Vagina (tissue), 2 donors: ENCODE data around the gene JADE2. TPM values are rescaled to one million over a fixed set of nuclear protein-coding genes. Genes with fewer than 3 reads are reported as not detected.

Experiments
- DNase-seq, 2 donors: peaks; one replicate each; pipeline ENCODE4 v3.0.0-alpha.2; 2017; ENCODE audit errors: extremely low spot score in 2 of 2
- H3K27ac ChIP-seq: fragments of 200-600 bp; sonication (generic); one replicate; pipeline ENCODE4 v1.5.1; 2019
- H3K27me3 ChIP-seq: fragments of 200-600 bp; sonication (generic); one replicate; pipeline ENCODE4 v1.5.1; 2019
- H3K36me3 ChIP-seq, 2 donors: fragments of 200-600 bp; sonication (generic); one replicate each; pipeline ENCODE4 v1.5.1; 2017 to 2019
- H3K4me1 ChIP-seq: fragments of 200-600 bp; sonication (generic); one replicate; pipeline ENCODE4 v1.5.1; 2019
- H3K4me3 ChIP-seq, 2 donors: fragments of 200-600 bp; sonication (generic); 1 replicate in 1 of 2; 2 replicates in 1 of 2; pipeline ENCODE4 v1.5.1; 2016 to 2019
- H3K9me3 ChIP-seq: fragments of 200-600 bp; sonication (generic); one replicate; pipeline ENCODE4 v1.5.1; 2019
- CTCF ChIP-seq, 3 experiments: fragments of 450-650 bp in 2 of 3; fragments of 200-600 bp in 1 of 3; sonication (generic) in 1 of 3; IDR thresholded peaks; one replicate each; pipeline ENCODE4 v1.5.1; 2017 to 2019; ENCODE audit warnings: antibody characterized with exemption in 3 of 3, mild to moderate bottlenecking in 2 of 3, moderate library complexity in 2 of 3
- POLR2A ChIP-seq, 2 donors: fragments of 450-650 bp; IDR thresholded peaks; one replicate each; pipeline ENCODE4 v1.6.1; 2017; ENCODE audit warnings: antibody characterized with exemption in 2 of 2, mild to moderate bottlenecking in 2 of 2, moderate library complexity in 2 of 2
- POLR2AphosphoS5 ChIP-seq, 2 donors: sonication (generic); formaldehyde crosslinking; IDR thresholded peaks; one replicate each; pipeline ENCODE4 v1.9.0; 2017; ENCODE audit warnings: antibody characterized with exemption in 2 of 2, mild to moderate bottlenecking in 2 of 2, low read depth in 1 of 2; ENCODE audit not compliant: insufficient read depth in 1 of 2
- intact Hi-C: fragments of 100-400 bp; cut with DNase I; formaldehyde crosslinking; loops from one replicate; pipeline ENCODE4 v1.15.1; 2023
- total RNA-seq: library from RNA; depleted of rRNA; stranded (reverse); fragments of >200 nt; gene quantifications from one replicate; pipeline ENCODE4 v1.2.3, GENCODE V29; 2016

JADE2 gene
- total RNA-seq, 1 donor from 2014 or later: 35.4 TPM

- intact Hi-C loops: loop anchor here (5.0 kb wide), 2 partner anchors 48 to 163 kb away; partner anchors contain the start of genes CDKN2AIPNL and JADE2
- H3K36me3 ChIP-seq: peaks cover 3 to 81% of the 10 kb centered on the region in 2 donors
- no peaks in the 10 kb centered on the region for H3K27me3 ChIP-seq
- H3K27ac ChIP-seq: no peak overlapping the region
- no peak for DNase-seq
- TF ChIP-seq POLR2AphosphoS5 (IDR thresholded peaks at IDR 0.05; ENCODE audit: insufficient read depth in 1 of 2, low read depth in 1 of 2) (no peak), POLR2A (IDR thresholded peaks at IDR 0.05) (no peak), CTCF (IDR thresholded peaks at IDR 0.05) (no peak)
- H3K4me1 ChIP-seq: peaks cover 25% of the 10 kb centered on the region
- no peak overlapping the region for H3K4me3 ChIP-seq
- no peaks in the 10 kb centered on the region for H3K9me3 ChIP-seq
Measured at GRCh38 chr5:134575316-134575715, 49.8 kb downstream of the JADE2 start.

GRCh38 chr5:134576386-134577021 lies 51.0 kb downstream of the JADE2 start:
- Histone ChIP-seq H3K4me3 (no peak overlapping the region), H3K27me3 (no peaks in the 10 kb centered on the region), H3K36me3 (peaks cover 3 to 73% of the 10 kb centered on the region in 2 donors), H3K27ac (no peak overlapping the region), H3K4me1 (peaks cover 19% of the 10 kb centered on the region), H3K9me3 (no peaks in the 10 kb centered on the region)
- DNase-seq: no peak
- TF ChIP-seq POLR2AphosphoS5 (IDR thresholded peaks at IDR 0.05; ENCODE audit: insufficient read depth in 1 of 2, low read depth in 1 of 2) (no peak), POLR2A (IDR thresholded peaks at IDR 0.05) (no peak), CTCF (IDR thresholded peaks at IDR 0.05) (no peak)
- intact Hi-C loops: loop anchor here (5.0 kb wide), 2 partner anchors 49 to 164 kb away; partner anchors contain the start of genes CDKN2AIPNL and JADE2

DNA sequence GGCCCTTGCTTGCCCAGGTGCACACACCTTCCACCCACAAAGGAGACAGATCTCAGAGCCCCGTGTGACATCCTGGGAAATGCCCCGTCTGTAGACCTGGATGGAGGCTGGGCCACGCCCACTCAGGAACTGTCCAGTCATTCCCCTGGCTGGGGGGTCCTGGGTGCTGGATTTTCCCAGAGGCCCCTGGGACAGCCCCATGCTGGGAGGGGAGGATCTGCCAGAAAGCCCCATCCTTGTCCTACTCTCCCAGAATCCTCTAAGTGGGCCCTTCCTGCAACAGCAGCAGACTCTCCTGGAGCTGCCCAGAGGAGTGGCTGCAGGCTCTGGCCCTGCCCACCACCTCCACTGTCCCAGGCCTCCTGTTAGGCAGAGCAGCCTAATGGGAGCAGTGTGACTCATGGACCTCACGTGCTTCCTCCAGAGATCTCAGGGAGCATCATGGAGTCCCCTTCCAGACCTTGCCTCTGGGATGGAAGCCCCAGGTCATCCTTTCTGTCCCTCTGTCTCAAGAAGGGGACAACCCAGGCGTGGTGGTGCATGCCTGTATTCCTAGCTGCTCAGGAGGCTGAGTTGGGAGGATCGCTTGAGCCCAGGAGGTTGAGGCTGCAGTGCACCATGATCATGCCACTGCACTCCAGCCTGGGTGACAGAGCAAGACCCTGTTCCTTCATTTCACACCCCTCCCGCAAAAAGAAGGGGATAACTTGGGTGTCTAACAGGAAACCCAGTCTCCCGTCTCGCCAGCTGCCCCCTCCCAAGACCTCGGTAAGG lies 51.7 kb downstream of the JADE2 start:
- Histone ChIP-seq H3K4me3 (no peak overlapping the region), H3K27ac (no peak overlapping the region), H3K9me3 (no peaks in the 10 kb centered on the region), H3K27me3 (no peaks in the 10 kb centered on the region), H3K36me3 (peaks cover 3 to 66% of the 10 kb centered on the region in 2 donors), H3K4me1 (peaks cover 24% of the 10 kb centered on the region)
- no peak for TF ChIP-seq POLR2A (IDR thresholded peaks at IDR 0.05)
- no peak for DNase-seq
- intact Hi-C loops: loop anchor here (5.0 kb wide), 2 partner anchors 50 to 165 kb away; partner anchors contain the start of genes CDKN2AIPNL and JADE2

DNA sequence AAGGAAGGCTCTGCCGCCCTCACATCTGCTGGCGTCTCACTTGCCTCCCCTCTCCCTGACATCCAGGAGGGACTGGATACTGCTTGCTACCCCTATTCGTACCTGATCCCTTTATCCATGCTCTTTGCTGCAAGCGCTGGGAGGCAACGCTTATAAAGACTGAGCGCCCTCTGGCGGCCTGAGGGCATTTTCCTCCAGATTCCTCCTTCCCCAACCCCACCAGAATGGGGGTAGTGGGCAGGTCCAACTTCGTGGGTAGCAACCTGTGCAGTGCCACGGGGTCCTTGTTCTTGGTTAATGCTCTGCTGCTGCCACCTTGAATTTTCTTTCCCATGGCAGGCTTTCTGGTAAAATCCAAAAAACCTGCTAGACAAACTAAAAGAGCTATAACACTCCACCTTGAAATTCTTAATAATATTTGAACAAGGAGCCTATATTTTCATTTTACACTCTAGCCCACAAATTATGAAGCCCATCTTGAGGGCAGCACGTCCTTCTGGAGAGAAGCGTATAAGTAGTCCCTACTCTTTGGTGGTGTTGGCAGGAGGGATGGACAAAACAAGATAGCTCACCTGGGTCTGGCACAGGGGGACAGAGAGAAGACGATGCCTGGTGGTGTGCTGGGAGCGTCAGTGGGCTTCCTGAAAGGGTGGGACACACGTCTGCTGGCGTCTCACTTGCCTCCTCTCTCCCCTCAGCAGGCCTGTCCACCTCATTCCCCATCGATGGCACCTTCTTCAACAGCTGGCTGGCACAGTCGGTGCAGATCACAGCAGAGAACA lies 52.5 kb downstream of the JADE2 start:
- peaks cover 0 to 58% of the 10 kb centered on the region in 2 donors for H3K36me3 ChIP-seq
- H3K4me1 ChIP-seq: peaks cover 28% of the 10 kb centered on the region
- DNase-seq: no peak

More for the DNA sequence above, 52.5 kb downstream of the JADE2 start:
- TF ChIP-seq POLR2A (IDR thresholded peaks at IDR 0.05): no peak
- peak; percentile 62 to 80 (median 76) for TF ChIP-seq CTCF (IDR thresholded peaks at IDR 0.05)
- TF ChIP-seq POLR2AphosphoS5 (IDR thresholded peaks at IDR 0.05; ENCODE audit: insufficient read depth in 1 of 2, low read depth in 1 of 2): peak in 1 of 2 donors; percentile 12
- intact Hi-C loops: loop anchor here (5.0 kb wide), 2 partner anchors 51 to 166 kb away; partner anchors contain the start of genes CDKN2AIPNL and JADE2
- Histone ChIP-seq H3K27me3 (no peaks in the 10 kb centered on the region), H3K27ac (no peak overlapping the region), H3K4me3 (no peak overlapping the region), H3K9me3 (no peaks in the 10 kb centered on the region)
